ENCODE measurements around the gene WDR5. TPM values are rescaled to one million over a fixed set of nuclear protein-coding genes. Genes with fewer than 3 reads are reported as not detected.

Gene WDR5
- polyA plus RNA-seq, 2 of the 4 experiments (the other 2 are of a cell fraction): 37.9 to 46.0 TPM

DNA sequence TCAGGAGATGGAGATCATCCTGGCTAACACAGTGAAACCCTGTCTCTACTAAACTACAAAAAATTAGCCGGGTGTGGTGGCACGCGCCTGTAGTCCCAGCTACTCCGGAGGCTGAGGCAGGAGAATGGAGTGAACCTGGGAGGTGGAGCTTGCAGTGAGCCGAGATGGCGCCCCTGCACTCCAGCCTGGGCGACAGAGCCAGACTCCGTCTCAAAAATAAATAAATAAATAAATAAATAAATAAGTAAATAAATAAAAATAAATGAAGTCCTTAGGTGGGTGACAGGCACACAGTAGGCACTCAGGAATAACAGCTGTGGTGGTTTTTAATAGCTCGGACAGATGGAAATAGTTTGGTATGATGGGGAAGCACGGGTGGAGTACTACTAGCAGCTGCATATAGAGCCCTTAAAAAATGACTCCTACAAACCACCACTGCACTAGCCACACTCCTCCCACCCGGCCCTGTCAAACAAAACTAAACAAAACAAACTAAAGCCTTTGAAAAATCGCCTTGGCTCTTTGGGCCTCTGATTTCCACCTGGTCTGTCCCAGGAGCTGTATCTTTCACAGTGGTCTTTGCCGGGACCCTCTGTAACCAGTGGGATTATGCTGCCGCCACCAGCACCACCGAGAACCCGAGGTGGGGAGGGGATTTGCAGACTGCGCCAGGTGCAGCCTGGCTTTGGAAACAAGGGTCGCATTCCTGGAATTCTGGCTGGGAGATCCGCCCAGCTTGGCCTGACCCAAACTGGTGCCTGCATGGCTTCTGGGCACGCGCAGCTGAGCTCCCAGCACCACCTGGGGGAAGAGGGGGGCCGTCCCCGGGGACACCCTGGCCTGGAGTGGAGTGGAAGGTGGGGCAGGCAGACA is 5.1 kb upstream of the WDR5 start:
- CTCF ChIA-PET: interaction anchor here (1.1 to 1.5 kb wide), 2 partner anchors 32 to 39 kb away, joined by 3 to 4 read pairs; no protein-coding TSS in a partner anchor
- no peak for DNase-seq (ENCODE audit: low read depth in 1 of 2, low spot score in 1 of 2)
- WGBS (ENCODE audit: missing lambda C conversion rate): 62% methylated on average over 18 of the region's 23 CpGs
- no peak for ATAC-seq
- Histone ChIP-seq H3K4me2 (peak overlapping the region; percentile 42; the same call in 2 of the 3 replicates), H3K4me3 (no peak overlapping the region), H3K27ac (peak overlapping the region in 1 of 2 experiments; percentile 57; a peak in 2 of 6 replicates), H3K4me1 (peaks cover 17% of the 10 kb centered on the region), H3K9me3 (no peaks in the 10 kb centered on the region)
- POLR2A ChIA-PET: no interaction called here
- no peak for FAIRE-seq
- TF ChIP-seq FOSB (CRISPR knock-in tag; IDR thresholded peaks at IDR 0.05): no peak
- TF ChIP-seq, protein P1, sequence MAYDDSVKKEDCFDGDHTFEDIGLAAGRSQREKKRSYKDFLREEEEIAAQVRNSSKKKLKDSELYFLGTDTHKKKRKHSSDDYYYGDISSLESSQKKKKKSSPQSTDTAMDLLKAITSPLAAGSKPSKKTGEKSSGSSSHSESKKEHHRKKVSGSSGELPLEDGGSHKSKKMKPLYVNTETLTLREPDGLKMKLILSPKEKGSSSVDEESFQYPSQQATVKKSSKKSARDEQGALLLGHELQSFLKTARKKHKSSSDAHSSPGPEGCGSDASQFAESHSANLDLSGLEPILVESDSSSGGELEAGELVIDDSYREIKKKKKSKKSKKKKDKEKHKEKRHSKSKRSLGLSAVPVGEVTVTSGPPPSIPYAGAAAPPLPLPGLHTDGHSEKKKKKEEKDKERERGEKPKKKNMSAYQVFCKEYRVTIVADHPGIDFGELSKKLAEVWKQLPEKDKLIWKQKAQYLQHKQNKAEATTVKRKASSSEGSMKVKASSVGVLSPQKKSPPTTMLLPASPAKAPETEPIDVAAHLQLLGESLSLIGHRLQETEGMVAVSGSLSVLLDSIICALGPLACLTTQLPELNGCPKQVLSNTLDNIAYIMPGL (CRISPR knock-in tag; IDR thresholded peaks at IDR 0.05; ENCODE audit: borderline replicate concordance): no peak
- TF ChIP-seq ATOH8 (CRISPR knock-in tag; IDR thresholded peaks at IDR 0.05; ENCODE audit: low read depth): no peak
- TF ChIP-seq EHMT2 (IDR thresholded peaks at IDR 0.05; ENCODE audit: low read depth): no peak
- no peak for TF ChIP-seq RARB (CRISPR knock-in tag; IDR thresholded peaks at IDR 0.05)
- no peak for TF ChIP-seq CHD4 (IDR thresholded peaks at IDR 0.05; ENCODE audit: borderline replicate concordance)
- no peak for TF ChIP-seq POLR2AphosphoS2 (conservative IDR thresholded peaks at IDR 0.05; ENCODE audit: low read length)
- no peak for TF ChIP-seq RNF2 (IDR thresholded peaks at IDR 0.05; ENCODE audit: borderline replicate concordance, low read depth)
- TF ChIP-seq BCL3 (IDR thresholded peaks at IDR 0.05): no peak
- TF ChIP-seq HOXA7 (CRISPR knock-in tag; IDR thresholded peaks at IDR 0.05): no peak
- TF ChIP-seq RAD21 (conservative IDR thresholded peaks at IDR 0.05 in 1 of 2, IDR thresholded peaks at IDR 0.05 in 1 of 2): no peak

DNA sequence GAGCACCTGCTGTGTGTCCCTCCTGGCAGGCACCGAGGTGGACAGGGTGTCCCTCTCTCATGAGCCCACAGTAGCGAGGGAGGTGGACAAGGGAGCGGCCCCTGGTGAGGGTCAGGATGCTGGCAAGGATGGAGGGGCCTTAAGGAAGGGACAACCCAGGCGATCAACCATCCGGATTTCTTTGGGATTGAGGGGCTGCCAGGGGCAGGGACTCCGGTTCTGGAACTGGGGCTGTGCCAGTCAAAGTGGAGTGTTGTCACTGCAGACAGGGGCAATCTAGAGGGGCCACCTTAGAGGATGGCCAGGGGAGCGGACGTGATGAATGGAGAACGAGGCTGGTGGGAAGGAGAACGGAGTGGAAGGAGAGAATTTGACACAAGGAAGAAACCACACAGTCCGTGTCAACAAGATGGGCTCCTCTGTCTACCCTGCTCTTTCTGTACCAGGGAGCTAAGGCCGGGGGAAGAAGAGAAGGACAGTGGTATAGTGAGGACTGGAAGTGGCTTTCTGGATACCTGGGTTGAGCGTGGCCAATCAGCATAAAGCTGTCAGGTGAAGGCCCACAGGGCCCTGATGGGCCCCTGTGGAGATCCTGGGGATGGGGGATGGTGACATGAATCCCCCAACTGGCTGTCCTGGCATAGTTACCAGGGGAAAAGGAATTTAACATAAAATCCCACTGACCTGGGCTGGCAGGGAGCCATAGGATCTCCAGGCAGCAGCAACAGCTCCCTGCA is 4.2 kb upstream of the WDR5 start:
- no peak for DNase-seq (ENCODE audit: low read depth in 1 of 2, low spot score in 1 of 2)
- no peak for ATAC-seq
- TF ChIP-seq, protein P2, sequence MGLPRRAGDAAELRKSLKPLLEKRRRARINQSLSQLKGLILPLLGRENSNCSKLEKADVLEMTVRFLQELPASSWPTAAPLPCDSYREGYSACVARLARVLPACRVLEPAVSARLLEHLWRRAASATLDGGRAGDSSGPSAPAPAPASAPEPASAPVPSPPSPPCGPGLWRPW (IDR thresholded peaks at IDR 0.05): no peak
- TF ChIP-seq CEBPB (IDR thresholded peaks at IDR 0.05): no peak
- TF ChIP-seq, protein P3, sequence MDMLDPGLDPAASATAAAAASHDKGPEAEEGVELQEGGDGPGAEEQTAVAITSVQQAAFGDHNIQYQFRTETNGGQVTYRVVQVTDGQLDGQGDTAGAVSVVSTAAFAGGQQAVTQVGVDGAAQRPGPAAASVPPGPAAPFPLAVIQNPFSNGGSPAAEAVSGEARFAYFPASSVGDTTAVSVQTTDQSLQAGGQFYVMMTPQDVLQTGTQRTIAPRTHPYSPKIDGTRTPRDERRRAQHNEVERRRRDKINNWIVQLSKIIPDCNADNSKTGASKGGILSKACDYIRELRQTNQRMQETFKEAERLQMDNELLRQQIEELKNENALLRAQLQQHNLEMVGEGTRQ (IDR thresholded peaks at IDR 0.05): no peak
- H3K27ac ChIP-seq: peak overlapping the region in 1 of 2 experiments; percentile 57; a peak in 1 of 6 replicates
- POLR2A ChIA-PET: no interaction called here
- H3K4me2 ChIP-seq: peak overlapping the region; percentile 42; the same call in 1 of the 3 replicates
- CTCF ChIA-PET: interaction anchor here (0.7 to 1.9 kb wide), 3 partner anchors 138 to 353 kb away, joined by 3 to 4 read pairs (median 3); no protein-coding TSS in a partner anchor
- peaks cover 17% of the 10 kb centered on the region for H3K4me1 ChIP-seq
- WGBS (ENCODE audit: missing lambda C conversion rate): 78% methylated on average over 12 of the region's 13 CpGs
- no peak for FAIRE-seq
- H3K9me3 ChIP-seq: no peaks in the 10 kb centered on the region
- H3K4me3 ChIP-seq: no peak overlapping the region

All from A549 (cell line).